Measurements from ENCODE around the gene TTLL11.

The TTLL11 gene

GRCh38 chr9:121810489-121810888, 282.6 kb downstream of the TTLL11 start:
- TF ChIP-seq, protein P1, sequence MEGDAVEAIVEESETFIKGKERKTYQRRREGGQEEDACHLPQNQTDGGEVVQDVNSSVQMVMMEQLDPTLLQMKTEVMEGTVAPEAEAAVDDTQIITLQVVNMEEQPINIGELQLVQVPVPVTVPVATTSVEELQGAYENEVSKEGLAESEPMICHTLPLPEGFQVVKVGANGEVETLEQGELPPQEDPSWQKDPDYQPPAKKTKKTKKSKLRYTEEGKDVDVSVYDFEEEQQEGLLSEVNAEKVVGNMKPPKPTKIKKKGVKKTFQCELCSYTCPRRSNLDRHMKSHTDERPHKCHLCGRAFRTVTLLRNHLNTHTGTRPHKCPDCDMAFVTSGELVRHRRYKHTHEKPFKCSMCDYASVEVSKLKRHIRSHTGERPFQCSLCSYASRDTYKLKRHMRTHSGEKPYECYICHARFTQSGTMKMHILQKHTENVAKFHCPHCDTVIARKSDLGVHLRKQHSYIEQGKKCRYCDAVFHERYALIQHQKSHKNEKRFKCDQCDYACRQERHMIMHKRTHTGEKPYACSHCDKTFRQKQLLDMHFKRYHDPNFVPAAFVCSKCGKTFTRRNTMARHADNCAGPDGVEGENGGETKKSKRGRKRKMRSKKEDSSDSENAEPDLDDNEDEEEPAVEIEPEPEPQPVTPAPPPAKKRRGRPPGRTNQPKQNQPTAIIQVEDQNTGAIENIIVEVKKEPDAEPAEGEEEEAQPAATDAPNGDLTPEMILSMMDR (IDR thresholded peaks at IDR 0.05; ENCODE audit: poor library complexity, severe bottlenecking): no peak
- Histone ChIP-seq H3K36me3 (ENCODE audit: low read depth) (no peaks in the 10 kb centered on the region), H3K27me3 (ENCODE audit: insufficient read depth, poor library complexity, severe bottlenecking) (no peaks in the 10 kb centered on the region), H3K9me3 (ENCODE audit: severe bottlenecking) (no peaks in the 10 kb centered on the region), H3K27ac (ENCODE audit: poor library complexity, severe bottlenecking) (no peak overlapping the region), H3K4me1 (ENCODE audit: insufficient read depth, poor library complexity, severe bottlenecking) (no peaks in the 10 kb centered on the region), H3K4me3 (ENCODE audit: severe bottlenecking) (no peak overlapping the region)
- ATAC-seq (ENCODE audit: low read depth): no peak
- DNase-seq (ENCODE audit: low spot score): no peak

GRCh38 chr9:121809356-121810050, 283.6 kb downstream of the TTLL11 start:
- ATAC-seq (ENCODE audit: low read depth): no peak
- DNase-seq (ENCODE audit: low spot score): no peak
- H3K36me3 ChIP-seq (ENCODE audit: low read depth): no peaks in the 10 kb centered on the region
- H3K27me3 ChIP-seq (ENCODE audit: insufficient read depth, poor library complexity, severe bottlenecking): no peaks in the 10 kb centered on the region
- H3K27ac ChIP-seq (ENCODE audit: poor library complexity, severe bottlenecking): no peak overlapping the region
- no peak overlapping the region for H3K4me3 ChIP-seq (ENCODE audit: severe bottlenecking)
- TF ChIP-seq, protein P1 (IDR thresholded peaks at IDR 0.05; ENCODE audit: poor library complexity, severe bottlenecking): no peak
- H3K4me1 ChIP-seq (ENCODE audit: insufficient read depth, poor library complexity, severe bottlenecking): no peaks in the 10 kb centered on the region
- no peaks in the 10 kb centered on the region for H3K9me3 ChIP-seq (ENCODE audit: severe bottlenecking)

- Histone ChIP-seq H3K4me3 (ENCODE audit: severe bottlenecking) (no peak overlapping the region), H3K27me3 (ENCODE audit: insufficient read depth, poor library complexity, severe bottlenecking) (no peaks in the 10 kb centered on the region), H3K4me1 (ENCODE audit: insufficient read depth, poor library complexity, severe bottlenecking) (no peaks in the 10 kb centered on the region), H3K36me3 (ENCODE audit: low read depth) (no peaks in the 10 kb centered on the region), H3K27ac (ENCODE audit: poor library complexity, severe bottlenecking) (no peak overlapping the region), H3K9me3 (ENCODE audit: severe bottlenecking) (no peaks in the 10 kb centered on the region)
- TF ChIP-seq, protein P1 (IDR thresholded peaks at IDR 0.05; ENCODE audit: poor library complexity, severe bottlenecking): no peak
- DNase-seq (ENCODE audit: low spot score) (no peak), ATAC-seq (ENCODE audit: low read depth) (no peak)
Observed at GRCh38 chr9:121808781-121809180, 284.3 kb downstream of the TTLL11 start.

GRCh38 chr9:121807823-121808278, 285.3 kb downstream of the TTLL11 start:
- Histone ChIP-seq H3K27me3 (ENCODE audit: insufficient read depth, poor library complexity, severe bottlenecking) (no peaks in the 10 kb centered on the region), H3K4me3 (ENCODE audit: severe bottlenecking) (no peak overlapping the region), H3K4me1 (ENCODE audit: insufficient read depth, poor library complexity, severe bottlenecking) (no peaks in the 10 kb centered on the region), H3K36me3 (ENCODE audit: low read depth) (no peaks in the 10 kb centered on the region), H3K27ac (ENCODE audit: poor library complexity, severe bottlenecking) (no peak overlapping the region), H3K9me3 (ENCODE audit: severe bottlenecking) (no peaks in the 10 kb centered on the region)
- ATAC-seq (ENCODE audit: low read depth): no peak
- TF ChIP-seq, protein P1 (IDR thresholded peaks at IDR 0.05; ENCODE audit: poor library complexity, severe bottlenecking): peak; percentile 9
- DNase-seq (ENCODE audit: low spot score): no peak

Measured in RWPE2 (cell line).